Measurements from ENCODE around the gene PCNX1. TPM values are rescaled to one million over a fixed set of nuclear protein-coding genes. Genes with fewer than 3 reads are reported as not detected.
"Not testable (repeated sequence)": the region's sequence is repeated elsewhere in the genome, so short reads cannot be mapped to it uniquely, and the experiment has no call there.

The PCNX1 gene
- total RNA-seq, 1 donor from 2014 or later: 46.2 TPM

GRCh38 chr14:71113376-71113775 is 206.1 kb downstream of the PCNX1 start:
- no peak for DNase-seq (ENCODE audit: low spot score)
- intact Hi-C loops (cut with DNase I): no loop called here

GRCh38 chr14:71114565-71114964 is 207.3 kb downstream of the PCNX1 start:
- intact Hi-C loops (cut with DNase I): no loop called here
- DNase-seq (ENCODE audit: low spot score): no peak

- intact Hi-C loops (cut with DNase I): no loop called here
- DNase-seq (ENCODE audit: low spot score): no peak
Observed at GRCh38 chr14:71115306-71115705, 208.0 kb downstream of the PCNX1 start.

GRCh38 chr14:71115821-71116567 is 208.7 kb downstream of the PCNX1 start:
- no peak for DNase-seq (ENCODE audit: low spot score)
- intact Hi-C loops (cut with DNase I): no loop called here

- DNase-seq (ENCODE audit: low spot score): no peak
- intact Hi-C loops (cut with DNase I): no loop called here
Observed at GRCh38 chr14:71116568-71117122, 209.4 kb downstream of the PCNX1 start.

GRCh38 chr14:71117839-71118743 is 210.8 kb downstream of the PCNX1 start:
- DNase-seq (ENCODE audit: low spot score): no peak
- intact Hi-C loops (cut with DNase I): no loop called here

- no peak for DNase-seq (ENCODE audit: low spot score)
- intact Hi-C loops (cut with DNase I): no loop called here
Observed at GRCh38 chr14:71119075-71119474, 211.8 kb downstream of the PCNX1 start.

GRCh38 chr14:71119832-71120231 is 212.6 kb downstream of the PCNX1 start:
- intact Hi-C loops (cut with DNase I): no loop called here
- DNase-seq (ENCODE audit: low spot score): no peak

GRCh38 chr14:71121001-71121400 is 213.7 kb downstream of the PCNX1 start:
- intact Hi-C loops (cut with DNase I): no loop called here
- DNase-seq (ENCODE audit: low spot score): no peak

GRCh38 chr14:71121711-71122110 is 214.5 kb downstream of the PCNX1 start:
- DNase-seq (ENCODE audit: low spot score): no peak
- intact Hi-C loops (cut with DNase I): no loop called here

GRCh38 chr14:71122866-71123565 is 215.8 kb downstream of the PCNX1 start:
- DNase-seq (ENCODE audit: low spot score): no peak
- intact Hi-C loops (cut with DNase I): no loop called here

GRCh38 chr14:71123579-71124135 is 216.4 kb downstream of the PCNX1 start:
- DNase-seq (ENCODE audit: low spot score): no peak
- intact Hi-C loops (cut with DNase I): no loop called here

- not testable (repeated sequence) for DNase-seq (ENCODE audit: low spot score)
- intact Hi-C loops (cut with DNase I): loop anchor here (10.0 kb wide), 2 partner anchors 455 to 725 kb away; no protein-coding TSS in a partner anchor
Observed at GRCh38 chr14:71129716-71130490, 222.6 kb downstream of the PCNX1 start.

- no peak for DNase-seq (ENCODE audit: low spot score)
- intact Hi-C loops (cut with DNase I): loop anchor here (10.0 kb wide), 2 partner anchors 454 to 724 kb away; no protein-coding TSS in a partner anchor
Observed at GRCh38 chr14:71130491-71131179, 223.4 kb downstream of the PCNX1 start.

- intact Hi-C loops (cut with DNase I): loop anchor here (10.0 kb wide), 2 partner anchors 452 to 722 kb away; no protein-coding TSS in a partner anchor
- DNase-seq (ENCODE audit: low spot score): no peak
Observed at GRCh38 chr14:71133296-71133695, 226.0 kb downstream of the PCNX1 start.

GRCh38 chr14:71135496-71135895 is 228.2 kb downstream of the PCNX1 start:
- intact Hi-C loops (cut with DNase I): loop anchor here (10.0 kb wide), 2 partner anchors 449 to 719 kb away; no protein-coding TSS in a partner anchor
- no peak for DNase-seq (ENCODE audit: low spot score)

GRCh38 chr14:71135911-71136310 is 228.7 kb downstream of the PCNX1 start:
- no peak for DNase-seq (ENCODE audit: low spot score)
- intact Hi-C loops (cut with DNase I): loop anchor here (10.0 kb wide), 2 partner anchors 449 to 719 kb away; no protein-coding TSS in a partner anchor
